Heart right ventricle (tissue), 16 donors: ENCODE data around the gene YES1. TPM values are rescaled to one million over a fixed set of nuclear protein-coding genes. Genes with fewer than 3 reads are reported as not detected.

Experiments used
- ATAC-seq, 8 donors: fragments of 200-7000 bp; cut with Tn5 transposase; one replicate each; pipeline ENCODE4 v1.9.1; 2020; ENCODE audit warnings: mild to moderate bottlenecking in 8 of 8, moderate library complexity in 8 of 8, moderate number of reproducible peaks in 1 of 8
- DNase-seq, 2 donors: peaks; one replicate each; pipeline ENCODE4 v3.0.0-alpha.2; 2020
- H3K27ac ChIP-seq, 10 donors: fragments of 200-600 bp; sonication (generic) in 2 of 10; one replicate each; pipeline versions ENCODE4 v1.5.0 to v1.8.0; 2020 to 2022; ENCODE audit warnings: mild to moderate bottlenecking in 3 of 10
- H3K27me3 ChIP-seq, 7 donors: fragments of 200-600 bp; one replicate each; pipeline ENCODE4 v1.8.0; 2021 to 2022; ENCODE audit warnings: mild to moderate bottlenecking in 2 of 7
- H3K36me3 ChIP-seq, 9 donors: fragments of 200-600 bp; sonication (generic) in 1 of 9; one replicate each; pipeline versions ENCODE4 v1.5.0 to v1.8.0; 2020 to 2022; ENCODE audit warnings: mild to moderate bottlenecking in 2 of 9
- H3K4me1 ChIP-seq, 9 donors: fragments of 200-600 bp; sonication (generic) in 1 of 9; one replicate each; pipeline versions ENCODE4 v1.5.0 to v1.8.0; 2020 to 2022; ENCODE audit warnings: mild to moderate bottlenecking in 4 of 9
- H3K4me3 ChIP-seq, 10 donors: fragments of 200-600 bp; sonication (generic) in 2 of 10; one replicate each; pipeline versions ENCODE4 v1.5.0 to v1.8.0; 2020 to 2022; ENCODE audit warnings: mild to moderate bottlenecking in 7 of 10, moderate library complexity in 2 of 10
- H3K9me3 ChIP-seq, 11 donors: fragments of 200-600 bp in 10 of 11; sonication (generic) in 2 of 11; one replicate each; pipeline versions ENCODE4 v1.5.0 to v1.8.0; 2013 to 2022; ENCODE audit warnings: mild to moderate bottlenecking in 2 of 11, control low read depth in 1 of 11, moderate library complexity in 1 of 11
- CTCF ChIP-seq, 9 donors: fragments of 200-600 bp; sonication (generic) in 2 of 9; IDR thresholded peaks; one replicate each; pipeline versions ENCODE4 v1.5.0 to v1.8.0; 2021 to 2022; ENCODE audit warnings: antibody characterized with exemption in 9 of 9, mild to moderate bottlenecking in 5 of 9, moderate library complexity in 1 of 9
- WGBS, 2 donors: extraction: QIAGEN DNeasy Blood & Tissue Kit; methylation state at CpG; one replicate each; pipeline ENCODE4 v1.1.7; 2013; ENCODE audit warnings: inconsistent platforms in 1 of 2; 5-methylcytosine and 5-hydroxymethylcytosine counted together
- intact Hi-C, 10 donors: fragments of 100-400 bp; cut with DNase I; formaldehyde crosslinking; loops; one replicate each; pipeline versions ENCODE4 v1.11.1 to v1.14.2; 2022
- long read RNA-seq, 3 donors: library from polyadenylated mRNA; unstranded; transcript quantifications; one replicate each; pipeline ENCODE4 v2.0.0, GENCODE V29; 2020 to 2021
- polyA plus RNA-seq, 2 donors: library from polyadenylated mRNA; stranded (reverse); fragments of 200-250 nt; gene quantifications; one replicate each; pipeline ENCODE4 v1.2.3, GENCODE V29; 2013
- total RNA-seq, 10 donors: library from RNA; stranded (reverse); fragmentation: NEBNext Ultra II Directional in 3 of 10; extraction: Animal tissue kit (Norgen Biotek cat#: 25700) in 3 of 10; gene quantifications; one replicate each; pipeline versions ENCODE4 v1.2.1 to v1.2.4, GENCODE V29; 2021 to 2023
- donor health status: Arrhythmogenic right ventricular cardiomyopathy.
- donor health status: ischemic (EF 13 %, LVEDD 7.1; RV severe dilation, severe dysfunction).
- donor health status: healthy with polysubstance abuse.
- donor health status: DM: no; HTN: yes; CAD: no.
- donor health status: DM: no; HTN: no; CAD: no.
- donor health status: ischemic (EF 25% LVEDD 6.9; RV normal size, moderate dysfunction).
- donor health status: ischemic (EF 25% LVEDD 5.7; RV mildly dilated, moderate dysfunction).
- donor health status: healthy.
- donor health status: DM: yes; HTN: yes; CAD: no.
- donor health status: Ischemic cardiomyopathy.
- donor health status: ischemic (EF 35%, LVEDD 5.7; RV mildly dilated, moderate dysfunction).
- donor health status: nonischemic (EF 11% LVEDD 7.7; RV severe dilation, severe dysfunction).
- donor health status: DM: yes; HTN: yes; CAD: no.
- donor health status: PGD.
- donor health status: ischemic (EF 29% LVEDD 5.4; RV normal size, mild dysfunction).
- donor health status: nonischemic (EF 23%, LVEDD 6.1; RV moderate dilation, normal function).

The YES1 gene
- 10 to 100 TPM; 17.4 to 31.5 (median 22.6) TPM for total RNA-seq
- polyA plus RNA-seq: 10 to 100 TPM; 10.3 to 13.4 TPM
- long read RNA-seq, donor 1, full-length matches to known transcripts: 40 of 53 reads
- long read RNA-seq, donor 1, partial matches to known transcripts: 9 of 53 reads
- long read RNA-seq, donor 1, other reads (novel, unspliced or antisense): 4 of 53 reads
- long read RNA-seq, donor 2, full-length matches to known transcripts: 33 of 38 reads
- long read RNA-seq, donor 2, partial matches to known transcripts: 1 of 38 reads
- long read RNA-seq, donor 2, other reads (novel, unspliced or antisense): 4 of 38 reads
- long read RNA-seq, donor 3, full-length matches to known transcripts: 50 of 64 reads
- long read RNA-seq, donor 3, partial matches to known transcripts: 6 of 64 reads
- long read RNA-seq, donor 3, other reads (novel, unspliced or antisense): 8 of 64 reads

- no peaks in the 10 kb centered on the region for H3K36me3 ChIP-seq
- ATAC-seq (peak; percentile 81 to 96 (median 88)), DNase-seq (peak; percentile 67 to 74)
- H3K4me3 ChIP-seq: peak within 1 kb of the TSS; percentile 74 to 98 (median 90)
- H3K4me1 ChIP-seq: peaks cover 0 to 62% (median 46%) of the 10 kb centered on the region in 9 donors
- H3K27me3 ChIP-seq: peaks cover 0 to 82% (median 0%) of the 10 kb centered on the region in 7 donors
- TF ChIP-seq CTCF (IDR thresholded peaks at IDR 0.05): no peak
- intact Hi-C loops: loop anchor here in 5 of 10 donors (2.0 to 10.0 kb wide), 6 partner anchors 19 to 537 kb away; no protein-coding TSS in a partner anchor
- peak within 1 kb of the TSS; percentile 61 to 98 (median 96) for H3K27ac ChIP-seq
- WGBS, 2 donors: 0 to 1% methylated on average over 28 to 57 of the region's 59 CpGs
- no peaks in the 10 kb centered on the region for H3K9me3 ChIP-seq
These were observed at the start of gene YES1 for GRCh38 chr18:811892-812375. Gene YES1 (minus strand): TSS chr18:812242. CDS start chr18:756827, 55,415 bp downstream.

- Histone ChIP-seq H3K27me3 (peaks cover 0 to 12% (median 3%) of the 10 kb centered on the region in 7 donors), H3K9me3 (no peaks in the 10 kb centered on the region), H3K27ac (no peak overlapping the region), H3K4me3 (no peak overlapping the region), H3K4me1 (no peaks in the 10 kb centered on the region), H3K36me3 (no peaks in the 10 kb centered on the region)
- intact Hi-C loops: no loop called here
- TF ChIP-seq CTCF (IDR thresholded peaks at IDR 0.05): no peak
- ATAC-seq (no peak), DNase-seq (no peak)
- WGBS, 2 donors: 35 to 39% methylated on average over 2 of the region's 2 CpGs
These were observed 45.9 kb upstream of the YES1 start for GRCh38 chr18:857986-858385.

- no peak for ATAC-seq
- Histone ChIP-seq H3K27ac (no peak overlapping the region), H3K36me3 (no peaks in the 10 kb centered on the region), H3K4me3 (no peak overlapping the region), H3K9me3 (no peaks in the 10 kb centered on the region), H3K4me1 (no peaks in the 10 kb centered on the region), H3K27me3 (no peaks in the 10 kb centered on the region)
- 96% methylated on average over 5 of the region's 5 CpGs for WGBS, 2 donors
- intact Hi-C loops: no loop called here
- DNase-seq: no peak
- no peak for TF ChIP-seq CTCF (IDR thresholded peaks at IDR 0.05)
These were observed 41.4 kb upstream of the YES1 start for GRCh38 chr18:853471-853870.

- intact Hi-C loops: no loop called here
- ATAC-seq (no peak), DNase-seq (no peak)
- Histone ChIP-seq H3K4me3 (no peak overlapping the region), H3K4me1 (peaks cover 0 to 3% (median 0%) of the 10 kb centered on the region in 9 donors), H3K27ac (no peak overlapping the region), H3K36me3 (no peaks in the 10 kb centered on the region), H3K27me3 (no peaks in the 10 kb centered on the region), H3K9me3 (no peaks in the 10 kb centered on the region)
- no peak for TF ChIP-seq CTCF (IDR thresholded peaks at IDR 0.05)
- 90 to 91% methylated on average over 4 of the region's 4 CpGs for WGBS, 2 donors
These were observed 38.9 kb upstream of the YES1 start for GRCh38 chr18:850960-851359.
